ENCODE data around the gene DEPDC1B.

GRCh38 chr5:60651872-60652620 is 47.9 kb downstream of the DEPDC1B start:
- TF ChIP-seq, protein P1, sequence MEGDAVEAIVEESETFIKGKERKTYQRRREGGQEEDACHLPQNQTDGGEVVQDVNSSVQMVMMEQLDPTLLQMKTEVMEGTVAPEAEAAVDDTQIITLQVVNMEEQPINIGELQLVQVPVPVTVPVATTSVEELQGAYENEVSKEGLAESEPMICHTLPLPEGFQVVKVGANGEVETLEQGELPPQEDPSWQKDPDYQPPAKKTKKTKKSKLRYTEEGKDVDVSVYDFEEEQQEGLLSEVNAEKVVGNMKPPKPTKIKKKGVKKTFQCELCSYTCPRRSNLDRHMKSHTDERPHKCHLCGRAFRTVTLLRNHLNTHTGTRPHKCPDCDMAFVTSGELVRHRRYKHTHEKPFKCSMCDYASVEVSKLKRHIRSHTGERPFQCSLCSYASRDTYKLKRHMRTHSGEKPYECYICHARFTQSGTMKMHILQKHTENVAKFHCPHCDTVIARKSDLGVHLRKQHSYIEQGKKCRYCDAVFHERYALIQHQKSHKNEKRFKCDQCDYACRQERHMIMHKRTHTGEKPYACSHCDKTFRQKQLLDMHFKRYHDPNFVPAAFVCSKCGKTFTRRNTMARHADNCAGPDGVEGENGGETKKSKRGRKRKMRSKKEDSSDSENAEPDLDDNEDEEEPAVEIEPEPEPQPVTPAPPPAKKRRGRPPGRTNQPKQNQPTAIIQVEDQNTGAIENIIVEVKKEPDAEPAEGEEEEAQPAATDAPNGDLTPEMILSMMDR (IDR thresholded peaks at IDR 0.05), result no peak
- no peak for TF ChIP-seq POLR2A (IDR thresholded peaks at IDR 0.05)
